HepG2 (cell line): ENCODE results near the gene GRID1. TPM values are rescaled to one million over a fixed set of nuclear protein-coding genes. Genes with fewer than 3 reads are reported as not detected.

ENCODE experiments used
- ATAC-seq: fragments of 200-7000 bp; cut with Tn5 transposase; 3 replicates; pipeline ENCODE4 v1.9.1; 2020; ENCODE audit warnings: mild to moderate bottlenecking, moderate library complexity
- BruUV-seq: library from RNA; stranded (reverse); fragments of 400-500 nt; replicated peaks from 2 replicates; lab custom pipeline; 2021; lab: Mats Ljungman, UMichigan
- CTCF ChIA-PET: fragments of 300-600 bp; formaldehyde crosslinking; extraction: SDS; loops from one replicate; lab custom pipeline; 2021; ENCODE audit warnings: low total read pairs, inconsistent platforms, low intra/inter-chr PET ratio; lab: Yijun Ruan, JAX
- POLR2A ChIA-PET: fragments of 350-600 bp; sonication (Branson Sonifier 250); formaldehyde crosslinking; loops from one replicate; lab custom pipeline; 2020; ENCODE audit warnings: antibody characterized with exemption, inconsistent platforms; lab: Yijun Ruan, JAX
- DNase-seq: peaks from one replicate; pipeline ENCODE4 v3.0.0-alpha.2; 2015; ENCODE audit warnings: low spot score
- FAIRE-seq: peaks from 3 replicates; lab custom pipeline; 2011; peaks lifted over from hg19 to GRCh38; lab: Jason Lieb, UNC
- H2AFZ ChIP-seq: one replicate; pipeline ENCODE4 v1.6.1; 2011; ENCODE audit warnings: low read length, inconsistent platforms
- H3K27ac ChIP-seq: fragments of 300-600 bp; 3 replicates; pipeline ENCODE4 v1.8.0; 2011; ENCODE audit warnings: mixed run types, mild to moderate bottlenecking, mixed read lengths, low read length, inconsistent platforms; ENCODE audit not compliant: insufficient read depth; ENCODE audit errors: extremely low read length
- H3K27me3 ChIP-seq, 2 experiments: fragments of 200-600 bp in 1 of 2; 2 replicates in 1 of 2; 3 replicates in 1 of 2; pipeline versions ENCODE4 v1.6.0 to v1.8.0; 2011; ENCODE audit warnings: low read length in 2 of 2, mild to moderate bottlenecking in 2 of 2, moderate library complexity in 2 of 2, inconsistent platforms in 1 of 2; ENCODE audit not compliant: insufficient read depth in 2 of 2, control insufficient read depth in 1 of 2
- H3K36me3 ChIP-seq, 2 experiments: fragments of 200-600 bp in 1 of 2; replicated peaks in 1 of 2; 2 replicates in 1 of 2; 3 replicates in 1 of 2; pipeline versions ENCODE4 v1.5.1 to v1.8.0; 2011; ENCODE audit warnings: low read length in 2 of 2, inconsistent platforms in 1 of 2; ENCODE audit not compliant: insufficient read depth in 2 of 2, control insufficient read depth in 1 of 2
- H3K4me1 ChIP-seq: 2 replicates; pipeline ENCODE4 v1.5.1; 2012; ENCODE audit warnings: low read length, inconsistent platforms; ENCODE audit not compliant: insufficient read depth
- H3K4me2 ChIP-seq: 2 replicates; pipeline ENCODE4 v1.6.0; 2011; ENCODE audit warnings: low read depth, low read length, inconsistent platforms
- H3K4me3 ChIP-seq, 3 experiments: fragments of 200-600 bp in 1 of 3; sonication (generic), shearing (Covaris generic) in 1 of 3; replicated peaks in 1 of 3; 2 replicates each; pipeline ENCODE4 v1.5.1; 2011 to 2016; ENCODE audit warnings: low read length in 3 of 3, inconsistent platforms in 2 of 3, low read depth in 2 of 3, mild to moderate bottlenecking in 2 of 3, control low read depth in 1 of 3, mixed read lengths in 1 of 3; ENCODE audit not compliant: insufficient read depth in 1 of 3
- H3K79me2 ChIP-seq: one replicate; pipeline ENCODE4 v1.6.1; 2011; ENCODE audit warnings: low read length, inconsistent platforms; ENCODE audit not compliant: insufficient read depth
- H3K9ac ChIP-seq: 2 replicates; pipeline ENCODE4 v1.6.0; 2011; ENCODE audit warnings: mild to moderate bottlenecking, low read depth, low read length, inconsistent platforms; ENCODE audit not compliant: insufficient read depth
- H3K9me3 ChIP-seq: 2 replicates; pipeline ENCODE4 v1.5.1; 2012; ENCODE audit warnings: mild to moderate bottlenecking, low read length
- H4K20me1 ChIP-seq: 2 replicates; pipeline ENCODE4 v1.6.0; 2011; ENCODE audit warnings: inconsistent platforms, mild to moderate bottlenecking, low read length, moderate library complexity; ENCODE audit not compliant: insufficient read depth
- MEIS2 ChIP-seq: sonication (generic); formaldehyde crosslinking; IDR thresholded peaks from 2 replicates; pipeline ENCODE4 v1.9.0; 2021; ENCODE audit warnings: mild to moderate bottlenecking, missing genetic modification reagents
- RARG ChIP-seq: sonication (generic); formaldehyde crosslinking; IDR thresholded peaks from 2 replicates; pipeline ENCODE4 v1.4.0; 2020; ENCODE audit warnings: low read depth, mild to moderate bottlenecking, missing genetic modification reagents
- SPEN ChIP-seq: sonication (generic); formaldehyde crosslinking; IDR thresholded peaks from 2 replicates; pipeline ENCODE4 v1.5.1; 2020; ENCODE audit warnings: low read depth, mild to moderate bottlenecking, missing genetic modification reagents
- ZNF646 ChIP-seq: sonication (generic); formaldehyde crosslinking; IDR thresholded peaks from 2 replicates; pipeline ENCODE4 v1.9.0; 2021; ENCODE audit warnings: mild to moderate bottlenecking, missing genetic modification reagents
- WGBS: methylation state at CpG from one replicate; pipeline ENCODE4 v1.1.6; 2017; ENCODE audit warnings: low lambda C conversion rate; 5-methylcytosine and 5-hydroxymethylcytosine counted together
- in situ Hi-C: cut with HindIII; loops from 2 replicates; pipeline ENCODE4 v1.10.0; 2017; ENCODE audit warnings: low pct_unique_long_range_greater_than_20kb; ENCODE audit not compliant: extremely low pct_ligation_motif_present
- intact Hi-C: fragments of 100-400 bp; cut with micrococcal nuclease; formaldehyde crosslinking; loops from one replicate; pipeline ENCODE4 v1.10.0; 2022; ENCODE audit not compliant: unreplicated experiment
- polyA plus RNA-seq, 8 experiments: library from polyadenylated mRNA; depleted of rRNA in 3 of 8; stranded (reverse) in 7 of 8; unstranded in 1 of 8; fragments of >200 nt; fragmentation: Illumina TruSeq in 4 of 8; extraction: Trizol in 4 of 8; gene quantifications; 2 replicates each; pipeline versions ENCODE4 v1.2.1 to v1.2.3, GENCODE V29; 2011 to 2016; ENCODE audit warnings: low read depth in 4 of 8, missing spikeins in 1 of 8, mixed read lengths in 1 of 8; ENCODE audit not compliant: insufficient read depth in 1 of 8
- total RNA-seq, 5 experiments: library from RNA; depleted of rRNA; stranded (reverse); fragments of >200 nt; fragmentation: Illumina TruSeq; extraction: Trizol; gene quantifications; 2 replicates each; pipeline ENCODE4 v1.2.3, GENCODE V29; 2016; ENCODE audit warnings: low read depth in 1 of 5

The GRID1 gene
- total and polyA plus RNA-seq, 2 of the 13 experiments (the other 11 are each of a cell fraction or from before 2014, with no cell fraction given), result 0.05 TPM; not detected in 1

- TF ChIP-seq ZNF646 (CRISPR knock-in tag) (no peak), SPEN (CRISPR knock-in tag) (no peak), RARG (CRISPR knock-in tag) (no peak)
Observed at GRCh38 chr10:86113501-86113900, 253.1 kb downstream of the GRID1 start (continued).

GRCh38 chr10:86113044-86113443 lies 253.6 kb downstream of the GRID1 start:
- in situ Hi-C loops, result no loop called here
- Histone ChIP-seq H3K4me1 (no peaks in the 10 kb centered on the region), H3K79me2 (no peaks in the 10 kb centered on the region), H3K27ac (no peak overlapping the region), H2AFZ (no peak overlapping the region), H3K36me3 (no peaks in the 10 kb centered on the region), H4K20me1 (no peaks in the 10 kb centered on the region), H3K4me3 (no peak overlapping the region), H3K27me3 (peaks cover 3 to 6% of the 10 kb centered on the region in 2 experiments; a peak in 2 of 5 replicates), H3K4me2 (no peak overlapping the region), H3K9me3 (no peaks in the 10 kb centered on the region), H3K9ac (no peak overlapping the region)
- no peak for ATAC-seq
- no peak for DNase-seq
- intact Hi-C loops, result no loop called here
- no peak for TF ChIP-seq MEIS2 (CRISPR knock-in tag)
- ChIA-PET CTCF (no interaction called here), POLR2A (no interaction called here)
- FAIRE-seq, result no peak
- no TSS peak for BruUV-seq
- 6% methylated on average over 1 of the region's 1 CpG for WGBS
